HepG2 (cell line): ENCODE data around the gene SSNA1. TPM values are rescaled to one million over a fixed set of nuclear protein-coding genes. Genes with fewer than 3 reads are reported as not detected.
A peak's percentile ranks its signal among the peaks of the same experiment; 100 is the strongest.

Experiments used
- BRD4 ChIP-seq: sonication (generic); formaldehyde crosslinking; IDR thresholded peaks from 2 replicates; pipeline ENCODE4 v1.4.0; 2020; ENCODE audit warnings: missing genetic modification reagents
- EED ChIP-seq: sonication (generic); formaldehyde crosslinking; IDR thresholded peaks from 2 replicates; pipeline ENCODE4 v1.5.0; 2020; ENCODE audit warnings: mild to moderate bottlenecking, missing genetic modification reagents
- ELF4 ChIP-seq: sonication (generic); formaldehyde crosslinking; IDR thresholded peaks from 2 replicates; pipeline ENCODE4 v1.5.0; 2020; ENCODE audit warnings: missing genetic modification reagents, mild to moderate bottlenecking, moderate library complexity, borderline replicate concordance
- FOXP1 ChIP-seq, 2 experiments: fragments of 450-650 bp in 1 of 2; IDR thresholded peaks; 2 replicates each; pipeline ENCODE4 v1.6.1; 2017 to 2018; ENCODE audit warnings: antibody characterized with exemption in 1 of 2
- JDP2 ChIP-seq: sonication (generic); formaldehyde crosslinking; IDR thresholded peaks from 2 replicates; pipeline ENCODE4 v1.8.1; 2022; ENCODE audit warnings: missing genetic modification reagents, borderline replicate concordance
- MAFG ChIP-seq: sonication (generic); formaldehyde crosslinking; IDR thresholded peaks from 2 replicates; pipeline ENCODE4 v1.5.1; 2020; ENCODE audit warnings: mild to moderate bottlenecking, missing genetic modification reagents
- MATR3 ChIP-seq: sonication (generic); formaldehyde crosslinking; IDR thresholded peaks from 2 replicates; pipeline ENCODE4 v1.4.0; 2020; ENCODE audit warnings: missing genetic modification reagents
- MED13 ChIP-seq: sonication (generic); formaldehyde crosslinking; IDR thresholded peaks from 2 replicates; pipeline ENCODE4 v1.5.0; 2020; ENCODE audit warnings: missing genetic modification reagents
- MTA1 ChIP-seq: sonication (generic); formaldehyde crosslinking; IDR thresholded peaks from 2 replicates; pipeline ENCODE4 v1.4.0; 2020; ENCODE audit warnings: missing genetic modification reagents, mild to moderate bottlenecking, borderline replicate concordance
- MXI1 ChIP-seq: IDR thresholded peaks from 3 replicates; pipeline ENCODE4 v1.6.1; 2012; ENCODE audit warnings: low read depth, low read length, inconsistent platforms, borderline replicate concordance
- RAD51 ChIP-seq: fragments of 450-650 bp; IDR thresholded peaks from 2 replicates; pipeline ENCODE4 v1.6.1; 2016; ENCODE audit warnings: borderline replicate concordance
- RBM39 ChIP-seq: fragments of 200-400 bp; formaldehyde crosslinking; IDR thresholded peaks from one replicate; pipeline ENCODE4 v1.6.1; 2018; ENCODE audit warnings: antibody characterized with exemption, mild to moderate bottlenecking, low read depth, low read length; ENCODE audit not compliant: poor library complexity, severe bottlenecking
- SMARCC2 ChIP-seq: fragments of 450-650 bp; IDR thresholded peaks from 2 replicates; pipeline ENCODE4 v1.6.1; 2017; ENCODE audit warnings: antibody characterized with exemption, mild to moderate bottlenecking
- TSC22D2 ChIP-seq: sonication (generic); formaldehyde crosslinking; IDR thresholded peaks from 2 replicates; pipeline ENCODE4 v1.5.1; 2020; ENCODE audit warnings: missing genetic modification reagents, mild to moderate bottlenecking, borderline replicate concordance
- ZFP36 ChIP-seq: fragments of 150-350 bp; IDR thresholded peaks from 2 replicates; pipeline ENCODE4 v1.6.1; 2018; ENCODE audit warnings: borderline replicate concordance, low read length, low read depth; ENCODE audit not compliant: partially characterized antibody
- ZNF296 ChIP-seq: sonication (generic); formaldehyde crosslinking; conservative IDR thresholded peaks from 2 replicates; pipeline ENCODE4 v1.5.0; 2020; ENCODE audit warnings: mild to moderate bottlenecking, missing genetic modification reagents
- ZNF562 ChIP-seq: sonication (generic); formaldehyde crosslinking; IDR thresholded peaks from 2 replicates; pipeline ENCODE4 v1.8.0; 2022; ENCODE audit warnings: missing genetic modification reagents, borderline replicate concordance
- ZNF75D ChIP-seq: sonication (generic); formaldehyde crosslinking; IDR thresholded peaks from 2 replicates; pipeline ENCODE4 v1.8.1; 2023; ENCODE audit warnings: missing genetic modification reagents, mild to moderate bottlenecking, borderline replicate concordance
- ZNF780A ChIP-seq: sonication (generic); formaldehyde crosslinking; IDR thresholded peaks from 2 replicates; pipeline ENCODE4 v1.8.0; 2022; ENCODE audit warnings: mild to moderate bottlenecking, missing genetic modification reagents, moderate library complexity
- polyA plus RNA-seq, 8 experiments: library from polyadenylated mRNA; depleted of rRNA in 3 of 8; stranded (reverse) in 7 of 8; unstranded in 1 of 8; fragments of >200 nt; fragmentation: Illumina TruSeq in 4 of 8; extraction: Trizol in 4 of 8; gene quantifications; 2 replicates each; pipeline versions ENCODE4 v1.2.1 to v1.2.3, GENCODE V29; 2011 to 2016; ENCODE audit warnings: low read depth in 4 of 8, missing spikeins in 1 of 8, mixed read lengths in 1 of 8; ENCODE audit not compliant: insufficient read depth in 1 of 8
- total RNA-seq, 5 experiments: library from RNA; depleted of rRNA; stranded (reverse); fragments of >200 nt; fragmentation: Illumina TruSeq; extraction: Trizol; gene quantifications; 2 replicates each; pipeline ENCODE4 v1.2.3, GENCODE V29; 2016; ENCODE audit warnings: low read depth in 1 of 5
- TF ChIP-seq, protein P1 (sequence below): sonication (generic); formaldehyde crosslinking; IDR thresholded peaks from 2 replicates; pipeline ENCODE4 v1.4.0; 2020; ENCODE audit warnings: mild to moderate bottlenecking, low read depth, missing genetic modification reagents
- TF ChIP-seq, protein P2 (sequence below): sonication (generic); formaldehyde crosslinking; IDR thresholded peaks from 2 replicates; pipeline ENCODE4 v1.4.0; 2020; ENCODE audit warnings: low read depth, mild to moderate bottlenecking, missing genetic modification reagents
- TF ChIP-seq, protein P3 (sequence below): sonication (generic); formaldehyde crosslinking; IDR thresholded peaks from 2 replicates; pipeline ENCODE4 v1.8.0; 2022; ENCODE audit warnings: low read depth, missing genetic modification reagents
- TF ChIP-seq, protein P4 (sequence below): IDR thresholded peaks from 2 replicates; pipeline ENCODE4 v1.6.1; 2018; ENCODE audit warnings: missing genetic modification reagents

SSNA1 gene
- total and polyA plus RNA-seq, 2 of the 13 experiments (the other 11 are each of a cell fraction or from before 2014, with no cell fraction given), result 35.9 to 49.4 TPM

DNA sequence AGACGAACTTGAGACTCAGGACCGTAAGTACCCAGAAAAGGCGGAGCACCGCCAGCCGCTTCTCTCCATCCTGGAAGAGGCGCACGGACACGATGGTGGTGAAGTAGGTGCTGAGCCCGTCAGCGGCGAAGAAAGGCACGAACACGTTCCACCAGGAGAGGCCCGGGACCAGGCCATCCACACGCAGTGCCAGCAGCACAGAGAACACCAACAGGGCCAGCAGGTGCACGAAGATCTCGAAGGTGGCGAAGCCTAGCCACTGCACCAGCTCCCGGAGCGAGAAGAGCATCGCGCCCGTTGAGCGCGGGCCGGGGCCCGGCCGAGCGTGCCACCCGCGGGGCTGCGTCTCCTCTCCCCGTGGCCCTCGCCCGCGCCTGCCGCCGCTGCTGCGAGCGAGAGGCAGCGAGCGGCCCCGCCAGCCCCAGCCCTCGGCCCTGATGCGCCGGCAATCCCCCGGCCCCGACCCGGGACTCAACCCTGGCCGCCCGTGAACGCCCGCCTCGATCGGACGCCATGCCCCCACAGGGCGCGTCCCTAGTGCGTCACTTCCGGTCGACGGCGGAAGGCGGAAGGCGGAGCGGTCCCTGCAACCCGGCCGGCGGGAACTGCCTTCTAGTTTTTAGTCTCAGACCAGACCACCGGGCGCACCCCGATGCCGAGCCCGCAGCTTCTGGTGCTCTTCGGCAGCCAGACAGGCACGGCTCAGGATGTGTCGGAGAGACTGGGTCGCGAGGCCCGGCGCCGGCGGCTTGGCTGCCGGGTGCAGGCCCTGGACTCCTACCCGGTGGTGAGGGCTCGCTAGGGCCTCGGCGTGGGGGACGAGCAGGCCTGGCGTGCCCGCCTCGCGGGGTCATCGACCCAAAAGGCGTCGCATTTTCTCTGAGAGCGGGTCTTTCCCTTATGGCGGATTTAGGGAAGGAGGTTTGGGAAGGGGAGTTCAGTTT lies 16.9 kb downstream of the SSNA1 start, which contains the start of the genes NDOR1 and TMEM203 (continued):
- no peak for TF ChIP-seq ZNF296 (CRISPR knock-in tag)
- TF ChIP-seq MTA1 (CRISPR knock-in tag), result no peak
- TF ChIP-seq MATR3 (CRISPR knock-in tag), result no peak
- TF ChIP-seq, protein P1, sequence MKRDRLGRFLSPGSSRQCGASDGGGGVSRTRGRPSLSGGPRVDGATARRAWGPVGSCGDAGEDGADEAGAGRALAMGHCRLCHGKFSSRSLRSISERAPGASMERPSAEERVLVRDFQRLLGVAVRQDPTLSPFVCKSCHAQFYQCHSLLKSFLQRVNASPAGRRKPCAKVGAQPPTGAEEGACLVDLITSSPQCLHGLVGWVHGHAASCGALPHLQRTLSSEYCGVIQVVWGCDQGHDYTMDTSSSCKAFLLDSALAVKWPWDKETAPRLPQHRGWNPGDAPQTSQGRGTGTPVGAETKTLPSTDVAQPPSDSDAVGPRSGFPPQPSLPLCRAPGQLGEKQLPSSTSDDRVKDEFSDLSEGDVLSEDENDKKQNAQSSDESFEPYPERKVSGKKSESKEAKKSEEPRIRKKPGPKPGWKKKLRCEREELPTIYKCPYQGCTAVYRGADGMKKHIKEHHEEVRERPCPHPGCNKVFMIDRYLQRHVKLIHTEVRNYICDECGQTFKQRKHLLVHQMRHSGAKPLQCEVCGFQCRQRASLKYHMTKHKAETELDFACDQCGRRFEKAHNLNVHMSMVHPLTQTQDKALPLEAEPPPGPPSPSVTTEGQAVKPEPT (CRISPR knock-in tag), result 0 out of 2 replicates have a peak, but pooled peaks have one; percentile 43
- peak; percentile 67; the same call in 1 of the 2 replicates for TF ChIP-seq BRD4 (CRISPR knock-in tag)
- no peak for TF ChIP-seq ZFP36
- TF ChIP-seq RAD51, result no peak
- TF ChIP-seq MAFG (CRISPR knock-in tag), result 0 out of 2 replicates have a peak, but pooled peaks have one; percentile 24
- TF ChIP-seq, protein P2, sequence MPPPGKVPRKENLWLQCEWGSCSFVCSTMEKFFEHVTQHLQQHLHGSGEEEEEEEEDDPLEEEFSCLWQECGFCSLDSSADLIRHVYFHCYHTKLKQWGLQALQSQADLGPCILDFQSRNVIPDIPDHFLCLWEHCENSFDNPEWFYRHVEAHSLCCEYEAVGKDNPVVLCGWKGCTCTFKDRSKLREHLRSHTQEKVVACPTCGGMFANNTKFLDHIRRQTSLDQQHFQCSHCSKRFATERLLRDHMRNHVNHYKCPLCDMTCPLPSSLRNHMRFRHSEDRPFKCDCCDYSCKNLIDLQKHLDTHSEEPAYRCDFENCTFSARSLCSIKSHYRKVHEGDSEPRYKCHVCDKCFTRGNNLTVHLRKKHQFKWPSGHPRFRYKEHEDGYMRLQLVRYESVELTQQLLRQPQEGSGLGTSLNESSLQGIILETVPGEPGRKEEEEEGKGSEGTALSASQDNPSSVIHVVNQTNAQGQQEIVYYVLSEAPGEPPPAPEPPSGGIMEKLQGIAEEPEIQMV, result no peak
- TF ChIP-seq, protein P3, sequence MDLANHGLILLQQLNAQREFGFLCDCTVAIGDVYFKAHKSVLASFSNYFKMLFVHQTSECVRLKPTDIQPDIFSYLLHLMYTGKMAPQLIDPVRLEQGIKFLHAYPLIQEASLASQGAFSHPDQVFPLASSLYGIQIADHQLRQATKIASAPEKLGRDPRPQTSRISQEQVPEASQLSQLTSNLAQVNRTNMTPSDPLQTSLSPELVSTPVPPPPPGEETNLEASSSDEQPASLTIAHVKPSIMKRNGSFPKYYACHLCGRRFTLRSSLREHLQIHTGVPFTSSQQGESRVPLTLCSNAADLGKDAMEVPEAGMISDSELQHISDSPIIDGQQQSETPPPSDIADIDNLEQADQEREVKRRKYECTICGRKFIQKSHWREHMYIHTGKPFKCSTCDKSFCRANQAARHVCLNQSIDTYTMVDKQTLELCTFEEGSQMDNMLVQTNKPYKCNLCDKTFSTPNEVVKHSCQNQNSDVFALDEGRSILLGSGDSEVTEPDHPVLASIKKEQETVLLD (CRISPR knock-in tag), result peak; percentile 62
- no peak for TF ChIP-seq ZNF562 (CRISPR knock-in tag)
- TF ChIP-seq, protein P4, sequence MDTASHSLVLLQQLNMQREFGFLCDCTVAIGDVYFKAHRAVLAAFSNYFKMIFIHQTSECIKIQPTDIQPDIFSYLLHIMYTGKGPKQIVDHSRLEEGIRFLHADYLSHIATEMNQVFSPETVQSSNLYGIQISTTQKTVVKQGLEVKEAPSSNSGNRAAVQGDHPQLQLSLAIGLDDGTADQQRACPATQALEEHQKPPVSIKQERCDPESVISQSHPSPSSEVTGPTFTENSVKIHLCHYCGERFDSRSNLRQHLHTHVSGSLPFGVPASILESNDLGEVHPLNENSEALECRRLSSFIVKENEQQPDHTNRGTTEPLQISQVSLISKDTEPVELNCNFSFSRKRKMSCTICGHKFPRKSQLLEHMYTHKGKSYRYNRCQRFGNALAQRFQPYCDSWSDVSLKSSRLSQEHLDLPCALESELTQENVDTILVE, result peak; percentile 77; the same call in 1 of the 2 replicates
- TF ChIP-seq RBM39, result no peak
- no peak for TF ChIP-seq SMARCC2
- TF ChIP-seq ELF4 (CRISPR knock-in tag), result no peak
- TF ChIP-seq ZNF780A (CRISPR knock-in tag), result no peak; the same call in 1 of the 2 replicates
- TF ChIP-seq MXI1, result peak; percentile 90; the same call in 1 of the 3 replicates
- TF ChIP-seq TSC22D2 (CRISPR knock-in tag), result no peak
- no peak for TF ChIP-seq FOXP1 (IDR thresholded peaks at IDR 0.05)
- TF ChIP-seq FOXP1 (CRISPR knock-in tag; IDR thresholded peaks at IDR 0.05), result no peak
- TF ChIP-seq MED13 (CRISPR knock-in tag), result no peak
- no peak for TF ChIP-seq ZNF75D (CRISPR knock-in tag)
- no peak; the same call in 1 of the 2 replicates for TF ChIP-seq JDP2 (CRISPR knock-in tag)
- no peak for TF ChIP-seq EED (CRISPR knock-in tag)
